ENCODE data around the gene IDH2. TPM values are rescaled to one million over a fixed set of nuclear protein-coding genes. Genes with fewer than 3 reads are reported as not detected.

IDH2 gene
- total RNA-seq = 10 to 100 TPM; 32.7 to 43.0 TPM

DNA sequence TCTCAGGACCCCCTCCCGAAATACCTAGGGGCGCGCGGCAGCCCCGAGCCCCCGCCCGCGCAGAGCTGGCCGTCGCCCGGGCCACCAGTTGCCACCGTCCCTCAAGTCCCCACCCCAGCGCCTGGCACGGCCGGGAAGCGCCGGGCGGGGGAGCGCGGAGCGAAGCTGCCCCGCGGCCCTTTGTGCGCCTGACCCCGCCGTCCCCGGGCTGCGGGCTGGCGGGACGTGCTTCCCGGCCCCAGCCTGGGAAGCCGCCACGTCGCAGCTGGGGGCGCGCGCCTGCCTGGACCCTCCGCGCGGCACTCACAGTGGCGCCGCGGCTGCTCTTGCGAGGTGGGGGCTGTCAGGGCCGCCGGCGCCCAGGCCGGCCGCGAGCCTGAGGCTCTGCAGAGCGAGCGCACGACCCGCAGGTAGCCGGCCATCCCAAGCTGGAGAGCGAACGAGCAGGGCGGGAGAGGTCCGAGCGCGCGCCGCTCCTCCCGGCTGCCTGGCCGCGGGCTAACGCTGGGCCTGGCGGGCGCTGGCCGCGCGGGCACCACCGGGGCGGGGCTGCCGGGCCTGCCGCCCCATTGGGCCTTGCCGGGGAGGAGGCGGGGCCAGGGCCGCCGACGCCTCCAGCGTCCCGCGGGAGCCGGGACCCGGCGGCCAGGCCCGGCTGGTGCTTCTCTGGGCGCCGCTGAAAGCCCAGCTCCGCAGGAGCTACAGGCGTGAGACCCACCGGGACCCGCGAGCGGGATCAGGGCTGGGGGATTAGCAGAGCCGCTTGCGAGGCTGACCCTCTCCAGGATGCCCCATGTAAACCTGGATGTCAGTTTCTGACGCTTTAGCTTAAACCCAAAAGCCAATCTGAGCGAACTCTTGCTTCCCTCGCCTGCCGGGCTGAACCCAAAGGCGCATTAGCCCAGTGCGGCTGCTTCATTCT is at the start of gene IDH2:
Gene IDH2, minus strand, starts transcription at position 500 of the 922 bp plus-strand sequence. Its CDS starts 78 bp downstream, at position 422.

Small RNA genes lying within 50 kb of the gene (small RNA-seq; reads per million reads assigned to genes)
- 0 reads per million in 2 donors for gene RF00066

Other genes starting within 250 kb of the IDH2 start
- gene AP3S2, start 208.5 kb downstream of the IDH2 start, total RNA-seq = 10 to 100 TPM; 69.2 to 72.9 TPM
- gene ARPIN, start 189.5 kb downstream of the IDH2 start, total RNA-seq = 10 to 100 TPM; 17.2 to 19.6 TPM
- 10 to 100 TPM; 14.8 to 18.6 TPM for gene ZNF710, start 101.1 kb downstream of the IDH2 start, total RNA-seq
- gene SEMA4B, start 98.9 kb upstream of the IDH2 start, total RNA-seq = 10 to 100 TPM; 23.3 to 29.6 TPM
- gene CIB1, start 131.5 kb upstream of the IDH2 start, total RNA-seq = 10 to 100 TPM; 23.4 to 25.6 TPM
- 10 to 100 TPM in 1 of 2 donors, 1 to 10 TPM in 1; 8.0 to 12.0 TPM for gene GDPGP1, start 131.7 kb upstream of the IDH2 start, total RNA-seq
- under 1 TPM in 1 of 2 donors, not detected in 1; under 0.01 TPM for gene TTLL13, start 147.1 kb upstream of the IDH2 start, total RNA-seq
- 10 to 100 TPM; 50.6 TPM for gene NGRN, start 163.2 kb upstream of the IDH2 start, total RNA-seq
- gene ZNF774, start 249.8 kb upstream of the IDH2 start, total RNA-seq = under 1 TPM; 0.69 to 1.00 TPM

Measured in melanocyte of skin (primary cell).